Left lung (tissue), 10 donors: Measurements from ENCODE around the gene CREB3L1. TPM values are rescaled to one million over a fixed set of nuclear protein-coding genes. Genes with fewer than 3 reads are reported as not detected.

Experiments used
- ATAC-seq: fragments of 200-7000 bp; cut with Tn5 transposase; one replicate; pipeline ENCODE4 v1.9.1; 2020; ENCODE audit warnings: moderate library complexity
- DNase-seq, 4 donors: peaks; one replicate each; pipeline ENCODE4 v3.0.0-alpha.2; 2013 to 2020
- H3K27ac ChIP-seq, 2 donors: fragments of 200-600 bp; sonication (generic) in 1 of 2; one replicate each; pipeline versions ENCODE4 v1.5.0 to v1.8.0; 2020 to 2021
- H3K27me3 ChIP-seq, 2 donors: fragments of 200-600 bp; sonication (generic) in 1 of 2; one replicate each; pipeline versions ENCODE4 v1.5.0 to v1.8.0; 2020 to 2021
- H3K36me3 ChIP-seq, 2 donors: fragments of 200-600 bp; sonication (generic) in 1 of 2; one replicate each; pipeline versions ENCODE4 v1.5.0 to v1.8.0; 2020 to 2021
- H3K4me1 ChIP-seq, 2 donors: fragments of 200-600 bp; one replicate each; pipeline ENCODE4 v1.8.0; 2021
- H3K4me3 ChIP-seq, 2 donors: fragments of 200-600 bp; sonication (generic) in 1 of 2; one replicate each; pipeline versions ENCODE4 v1.5.0 to v1.8.0; 2020 to 2021; ENCODE audit warnings: mild to moderate bottlenecking in 1 of 2
- H3K9me3 ChIP-seq, 2 donors: fragments of 200-600 bp; sonication (generic) in 1 of 2; one replicate each; pipeline versions ENCODE4 v1.5.0 to v1.8.0; 2020 to 2021
- CTCF ChIP-seq, 2 donors: fragments of 200-600 bp; sonication (generic) in 1 of 2; IDR thresholded peaks; one replicate each; pipeline versions ENCODE4 v1.5.0 to v1.8.0; 2021; ENCODE audit warnings: antibody characterized with exemption in 2 of 2
- intact Hi-C, 2 donors: fragments of 100-400 bp; cut with DNase I; formaldehyde crosslinking; loops; one replicate each; pipeline versions ENCODE4 v1.11.2 to v1.14.2; 2022
- polyA plus RNA-seq, 6 donors: library from polyadenylated mRNA; unstranded; fragments of 120-200 nt; gene quantifications; one replicate each; pipeline ENCODE4 v1.2.1, GENCODE V29; 2013; ENCODE audit not compliant: insufficient read length in 6 of 6
- total RNA-seq, 2 donors: library from RNA; stranded (reverse); fragmentation: NEBNext Ultra II Directional; extraction: Animal tissue kit (Norgen Biotek cat#: 25700); gene quantifications; one replicate each; pipeline ENCODE4 v1.2.1, GENCODE V29; 2021
- donor health status: DM: no; HTN: yes; CAD: no.
- donor health status: DM: no; HTN: no; CAD: no.

Gene CREB3L1
- total and polyA plus RNA-seq, 8 donors, result 16.2 to 59.3 (median 26.1) TPM

- intact Hi-C loops, result no loop called here
- DNase-seq (no peak), ATAC-seq (no peak)
- Histone ChIP-seq H3K4me3 (no peak overlapping the region), H3K36me3 (peaks cover 0 to under 1% of the 10 kb centered on the region in 2 donors), H3K27me3 (no peaks in the 10 kb centered on the region), H3K27ac (peak overlapping the region in 1 of 2 donors; percentile 26), H3K4me1 (peaks cover 13 to 88% of the 10 kb centered on the region in 2 donors), H3K9me3 (no peaks in the 10 kb centered on the region)
- TF ChIP-seq CTCF (IDR thresholded peaks at IDR 0.05), result no peak
These were observed 73.7 kb downstream of the CREB3L1 start for GRCh38 chr11:46351148-46351547.

- H3K36me3 ChIP-seq, result peaks cover 0 to 4% of the 10 kb centered on the region in 2 donors
- DNase-seq (no peak), ATAC-seq (no peak)
- H3K27ac ChIP-seq, result peak overlapping the region in 1 of 2 donors; percentile 26
- no peak overlapping the region for H3K4me3 ChIP-seq
- TF ChIP-seq CTCF (IDR thresholded peaks at IDR 0.05), result no peak
- no peaks in the 10 kb centered on the region for H3K27me3 ChIP-seq
- intact Hi-C loops, result no loop called here
- peaks cover 13 to 88% of the 10 kb centered on the region in 2 donors for H3K4me1 ChIP-seq
- no peaks in the 10 kb centered on the region for H3K9me3 ChIP-seq
These were observed 74.1 kb downstream of the CREB3L1 start for GRCh38 chr11:46351606-46352005.

GRCh38 chr11:46352063-46352841, 74.8 kb downstream of the CREB3L1 start:
- peak; percentile 74 to 93 for TF ChIP-seq CTCF (IDR thresholded peaks at IDR 0.05)
- intact Hi-C loops, result no loop called here
- peaks cover 0 to 4% of the 10 kb centered on the region in 2 donors for H3K36me3 ChIP-seq
- no peak overlapping the region for H3K4me3 ChIP-seq
- ATAC-seq, result no peak
- H3K27me3 ChIP-seq, result no peaks in the 10 kb centered on the region
- H3K9me3 ChIP-seq, result no peaks in the 10 kb centered on the region
- peak in 1 of 4 donors; percentile 88 for DNase-seq
- H3K4me1 ChIP-seq, result peaks cover 13 to 89% of the 10 kb centered on the region in 2 donors
- H3K27ac ChIP-seq, result peak overlapping the region in 1 of 2 donors; percentile 33

- Histone ChIP-seq H3K36me3 (peaks cover 0 to 4% of the 10 kb centered on the region in 2 donors), H3K4me1 (peaks cover 5 to 94% of the 10 kb centered on the region in 2 donors), H3K4me3 (no peak overlapping the region), H3K9me3 (no peaks in the 10 kb centered on the region), H3K27me3 (no peaks in the 10 kb centered on the region), H3K27ac (peak overlapping the region in 1 of 2 donors; percentile 34)
- intact Hi-C loops, result no loop called here
- ATAC-seq, result no peak
- TF ChIP-seq CTCF (IDR thresholded peaks at IDR 0.05), result no peak
- peak in 1 of 4 donors; percentile 37 for DNase-seq
These were observed 76.2 kb downstream of the CREB3L1 start for GRCh38 chr11:46353698-46354097.

- ATAC-seq (no peak), DNase-seq (peak in 1 of 4 donors; percentile 42)
- intact Hi-C loops, result no loop called here
- Histone ChIP-seq H3K36me3 (peaks cover 0 to 4% of the 10 kb centered on the region in 2 donors), H3K27ac (peak overlapping the region in 1 of 2 donors; percentile 81), H3K27me3 (no peaks in the 10 kb centered on the region), H3K4me3 (no peak overlapping the region), H3K9me3 (no peaks in the 10 kb centered on the region), H3K4me1 (peaks cover 14 to 92% of the 10 kb centered on the region in 2 donors)
- TF ChIP-seq CTCF (IDR thresholded peaks at IDR 0.05), result no peak
These were observed 79.5 kb downstream of the CREB3L1 start for GRCh38 chr11:46356924-46357482.
